ENCODE results near the gene SIAH3.

The SIAH3 gene

DNA sequence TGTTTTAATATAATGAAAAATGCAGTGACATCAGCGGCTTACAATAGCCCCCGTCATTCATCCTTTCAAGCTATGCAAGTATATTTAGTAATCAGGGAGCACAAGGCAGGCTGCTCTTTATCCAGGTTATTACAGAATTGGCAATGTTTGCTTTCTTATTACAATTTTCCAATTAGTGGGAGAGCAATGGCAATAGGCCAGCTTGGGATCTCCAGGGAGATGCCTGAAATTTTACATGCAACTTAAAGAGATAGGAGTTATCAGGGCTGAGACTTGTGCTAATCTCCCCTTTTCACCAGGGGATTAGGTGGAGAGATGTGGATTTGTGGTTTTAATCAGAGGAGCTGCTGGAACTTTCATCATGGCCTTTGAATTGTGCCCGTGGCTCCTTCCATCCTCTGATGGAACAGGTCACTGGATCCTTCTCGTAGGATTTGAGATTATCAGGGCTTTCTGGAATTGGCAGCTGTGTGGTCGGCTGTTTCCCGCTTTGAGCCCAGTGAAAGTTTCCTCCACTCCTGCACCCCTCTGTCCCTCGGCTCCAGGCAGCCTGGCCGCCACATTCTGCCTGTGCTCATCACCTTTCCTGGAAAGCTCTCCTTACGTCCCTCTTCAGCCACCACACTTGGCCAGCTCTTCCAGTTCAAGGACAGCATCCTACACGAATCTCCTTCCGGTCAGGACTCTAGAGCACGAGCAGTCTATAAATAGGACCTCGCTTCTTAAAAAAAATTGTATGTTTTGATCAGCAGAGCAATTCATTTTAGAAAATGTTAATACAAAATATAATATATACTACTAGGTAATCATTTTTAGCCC is 102.4 kb downstream of the SIAH3 start (continued):
- TF ChIP-seq ZNF629 (tag by site-specific recombination; IDR thresholded peaks at IDR 0.05) (peak; percentile 64; the same call in 1 of the 2 replicates), ZNF366 (tag by site-specific recombination; conservative IDR thresholded peaks at IDR 0.05) (peak; percentile 28; the same call in 1 of the 2 replicates), ZNF341 (tag by site-specific recombination; IDR thresholded peaks at IDR 0.05; ENCODE audit: low read depth) (peak; percentile 20; the same call in 1 of the 2 replicates), ZNF391 (tag by site-specific recombination; IDR thresholded peaks at IDR 0.05; ENCODE audit: borderline replicate concordance, low read depth) (no peak), ZNF37A (tag by site-specific recombination; IDR thresholded peaks at IDR 0.05) (no peak), FEZF1 (tag by site-specific recombination; IDR thresholded peaks at IDR 0.05) (peak; percentile 49), KLF7 (tag by site-specific recombination; IDR thresholded peaks at IDR 0.05; ENCODE audit: borderline replicate concordance) (no peak), OSR2 (tag by site-specific recombination; IDR thresholded peaks at IDR 0.05) (peak; percentile 92), GLIS1 (tag by site-specific recombination; IDR thresholded peaks at IDR 0.05) (peak; percentile 67), GLIS2 (tag by site-specific recombination; IDR thresholded peaks at IDR 0.05) (no peak), PRDM4 (tag by site-specific recombination; IDR thresholded peaks at IDR 0.05) (0 out of 2 replicates have a peak, but pooled peaks have one; percentile 46), ZBTB17 (tag by site-specific recombination; IDR thresholded peaks at IDR 0.05) (peak; percentile 69), ATF2 (tag by site-specific recombination; IDR thresholded peaks at IDR 0.05; ENCODE audit: low read depth) (no peak; the same call in 1 of the 2 replicates), ZNF354C (tag by site-specific recombination; IDR thresholded peaks at IDR 0.05; ENCODE audit: borderline replicate concordance, low read depth) (no peak), ZNF514 (tag by site-specific recombination; IDR thresholded peaks at IDR 0.05) (no peak), WT1 (tag by site-specific recombination; IDR thresholded peaks at IDR 0.05) (peak; percentile 98), ZNF600 (tag by site-specific recombination; IDR thresholded peaks at IDR 0.05) (peak; percentile 62), ZNF24 (tag by site-specific recombination; IDR thresholded peaks at IDR 0.05) (no peak), ZNF596 (tag by site-specific recombination; IDR thresholded peaks at IDR 0.05) (0 out of 2 replicates have a peak, but pooled peaks have one; percentile 21), ZNF302 (tag by site-specific recombination; IDR thresholded peaks at IDR 0.05; ENCODE audit: low read depth) (no peak)
- TF ChIP-seq, protein P1, sequence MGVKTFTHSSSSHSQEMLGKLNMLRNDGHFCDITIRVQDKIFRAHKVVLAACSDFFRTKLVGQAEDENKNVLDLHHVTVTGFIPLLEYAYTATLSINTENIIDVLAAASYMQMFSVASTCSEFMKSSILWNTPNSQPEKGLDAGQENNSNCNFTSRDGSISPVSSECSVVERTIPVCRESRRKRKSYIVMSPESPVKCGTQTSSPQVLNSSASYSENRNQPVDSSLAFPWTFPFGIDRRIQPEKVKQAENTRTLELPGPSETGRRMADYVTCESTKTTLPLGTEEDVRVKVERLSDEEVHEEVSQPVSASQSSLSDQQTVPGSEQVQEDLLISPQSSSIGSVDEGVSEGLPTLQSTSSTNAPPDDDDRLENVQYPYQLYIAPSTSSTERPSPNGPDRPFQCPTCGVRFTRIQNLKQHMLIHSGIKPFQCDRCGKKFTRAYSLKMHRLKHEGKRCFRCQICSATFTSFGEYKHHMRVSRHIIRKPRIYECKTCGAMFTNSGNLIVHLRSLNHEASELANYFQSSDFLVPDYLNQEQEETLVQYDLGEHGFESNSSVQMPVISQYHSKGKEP (tag by site-specific recombination; IDR thresholded peaks at IDR 0.05): peak; percentile 86
- TF ChIP-seq, protein P2, sequence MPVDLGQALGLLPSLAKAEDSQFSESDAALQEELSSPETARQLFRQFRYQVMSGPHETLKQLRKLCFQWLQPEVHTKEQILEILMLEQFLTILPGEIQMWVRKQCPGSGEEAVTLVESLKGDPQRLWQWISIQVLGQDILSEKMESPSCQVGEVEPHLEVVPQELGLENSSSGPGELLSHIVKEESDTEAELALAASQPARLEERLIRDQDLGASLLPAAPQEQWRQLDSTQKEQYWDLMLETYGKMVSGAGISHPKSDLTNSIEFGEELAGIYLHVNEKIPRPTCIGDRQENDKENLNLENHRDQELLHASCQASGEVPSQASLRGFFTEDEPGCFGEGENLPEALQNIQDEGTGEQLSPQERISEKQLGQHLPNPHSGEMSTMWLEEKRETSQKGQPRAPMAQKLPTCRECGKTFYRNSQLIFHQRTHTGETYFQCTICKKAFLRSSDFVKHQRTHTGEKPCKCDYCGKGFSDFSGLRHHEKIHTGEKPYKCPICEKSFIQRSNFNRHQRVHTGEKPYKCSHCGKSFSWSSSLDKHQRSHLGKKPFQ (tag by site-specific recombination; IDR thresholded peaks at IDR 0.05): peak; percentile 61; the same call in 1 of the 2 replicates
- TF ChIP-seq, protein P3, sequence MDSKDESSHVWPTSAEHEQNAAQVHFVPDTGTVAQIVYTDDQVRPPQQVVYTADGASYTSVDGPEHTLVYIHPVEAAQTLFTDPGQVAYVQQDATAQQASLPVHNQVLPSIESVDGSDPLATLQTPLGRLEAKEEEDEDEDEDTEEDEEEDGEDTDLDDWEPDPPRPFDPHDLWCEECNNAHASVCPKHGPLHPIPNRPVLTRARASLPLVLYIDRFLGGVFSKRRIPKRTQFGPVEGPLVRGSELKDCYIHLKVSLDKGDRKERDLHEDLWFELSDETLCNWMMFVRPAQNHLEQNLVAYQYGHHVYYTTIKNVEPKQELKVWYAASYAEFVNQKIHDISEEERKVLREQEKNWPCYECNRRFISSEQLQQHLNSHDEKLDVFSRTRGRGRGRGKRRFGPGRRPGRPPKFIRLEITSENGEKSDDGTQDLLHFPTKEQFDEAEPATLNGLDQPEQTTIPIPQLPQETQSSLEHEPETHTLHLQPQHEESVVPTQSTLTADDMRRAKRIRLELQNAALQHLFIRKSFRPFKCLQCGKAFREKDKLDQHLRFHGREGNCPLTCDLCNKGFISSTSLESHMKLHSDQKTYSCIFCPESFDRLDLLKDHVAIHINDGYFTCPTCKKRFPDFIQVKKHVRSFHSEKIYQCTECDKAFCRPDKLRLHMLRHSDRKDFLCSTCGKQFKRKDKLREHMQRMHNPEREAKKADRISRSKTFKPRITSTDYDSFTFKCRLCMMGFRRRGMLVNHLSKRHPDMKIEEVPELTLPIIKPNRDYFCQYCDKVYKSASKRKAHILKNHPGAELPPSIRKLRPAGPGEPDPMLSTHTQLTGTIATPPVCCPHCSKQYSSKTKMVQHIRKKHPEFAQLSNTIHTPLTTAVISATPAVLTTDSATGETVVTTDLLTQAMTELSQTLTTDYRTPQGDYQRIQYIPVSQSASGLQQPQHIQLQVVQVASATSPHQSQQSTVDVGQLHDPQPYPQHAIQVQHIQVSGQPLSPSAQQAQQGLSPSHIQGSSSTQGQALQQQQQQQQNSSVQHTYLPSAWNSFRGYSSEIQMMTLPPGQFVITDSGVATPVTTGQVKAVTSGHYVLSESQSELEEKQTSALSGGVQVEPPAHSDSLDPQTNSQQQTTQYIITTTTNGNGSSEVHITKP (tag by site-specific recombination; IDR thresholded peaks at IDR 0.05): 0 out of 2 replicates have a peak, but pooled peaks have one; percentile 37
- TF ChIP-seq, protein P4, sequence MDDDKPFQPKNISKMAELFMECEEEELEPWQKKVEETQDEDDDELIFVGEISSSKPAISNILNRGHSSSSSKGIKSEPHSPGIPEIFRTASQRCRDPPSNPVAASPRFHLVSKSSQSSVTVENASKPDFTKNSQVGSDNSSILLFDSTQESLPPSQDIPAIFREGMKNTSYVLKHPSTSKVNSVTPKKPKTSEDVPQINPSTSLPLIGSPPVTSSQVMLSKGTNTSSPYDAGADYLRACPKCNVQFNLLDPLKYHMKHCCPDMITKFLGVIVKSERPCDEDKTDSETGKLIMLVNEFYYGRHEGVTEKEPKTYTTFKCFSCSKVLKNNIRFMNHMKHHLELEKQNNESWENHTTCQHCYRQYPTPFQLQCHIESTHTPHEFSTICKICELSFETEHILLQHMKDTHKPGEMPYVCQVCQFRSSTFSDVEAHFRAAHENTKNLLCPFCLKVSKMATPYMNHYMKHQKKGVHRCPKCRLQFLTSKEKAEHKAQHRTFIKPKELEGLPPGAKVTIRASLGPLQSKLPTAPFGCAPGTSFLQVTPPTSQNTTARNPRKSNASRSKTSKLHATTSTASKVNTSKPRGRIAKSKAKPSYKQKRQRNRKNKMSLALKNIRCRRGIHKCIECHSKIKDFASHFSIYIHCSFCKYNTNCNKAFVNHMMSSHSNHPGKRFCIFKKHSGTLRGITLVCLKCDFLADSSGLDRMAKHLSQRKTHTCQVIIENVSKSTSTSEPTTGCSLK (tag by site-specific recombination; IDR thresholded peaks at IDR 0.05): no peak
